OCI-LY1 (cell line): ENCODE results near the gene OSGEPL1.

ENCODE experiments used
- H2AFZ ChIP-seq: fragments of 200-600 bp; sonication (generic), shearing (Covaris generic); 2 replicates; pipeline ENCODE4 v1.6.0; 2014; ENCODE audit warnings: antibody characterized with exemption, mild to moderate bottlenecking, low read length
- H3F3A ChIP-seq: fragments of 200-600 bp; sonication (generic), shearing (Covaris generic); 2 replicates; pipeline ENCODE4 v1.6.0; 2014; ENCODE audit warnings: mild to moderate bottlenecking, antibody characterized with exemption, low read length, moderate library complexity; ENCODE audit not compliant: insufficient read depth
- H3K27ac ChIP-seq: fragments of 200-600 bp; sonication (generic); 2 replicates; pipeline ENCODE4 v1.5.1; 2014; ENCODE audit warnings: low read length, mixed run types, mild to moderate bottlenecking, low read depth; ENCODE audit not compliant: poor library complexity, severe bottlenecking
- H3K27me3 ChIP-seq: fragments of 200-600 bp; sonication (generic); 2 replicates; pipeline ENCODE4 v1.6.0; 2014; ENCODE audit warnings: antibody characterized with exemption, mild to moderate bottlenecking, low read length, moderate library complexity; ENCODE audit not compliant: insufficient read depth
- H3K36me3 ChIP-seq: fragments of 200-600 bp; sonication (generic); 2 replicates; pipeline ENCODE4 v1.6.1; 2014; ENCODE audit warnings: mild to moderate bottlenecking, antibody characterized with exemption, low read length, moderate library complexity, mixed read lengths; ENCODE audit not compliant: insufficient read depth
- H3K4me1 ChIP-seq: fragments of 200-600 bp; sonication (generic); 2 replicates; pipeline ENCODE4 v1.5.1; 2014; ENCODE audit warnings: mild to moderate bottlenecking, low read length, moderate library complexity; ENCODE audit not compliant: insufficient read depth, severe bottlenecking
- H3K4me2 ChIP-seq: fragments of 200-600 bp; sonication (generic), shearing (Covaris generic); 2 replicates; pipeline ENCODE4 v1.6.1; 2014; ENCODE audit warnings: low read length
- H3K4me3 ChIP-seq: fragments of 200-600 bp; sonication (generic); 2 replicates; pipeline ENCODE4 v1.5.1; 2014; ENCODE audit warnings: low read length, low read depth, mild to moderate bottlenecking, mixed read lengths; ENCODE audit not compliant: poor library complexity, severe bottlenecking
- H3K79me2 ChIP-seq: fragments of 200-600 bp; shearing (Covaris generic); 2 replicates; pipeline ENCODE4 v1.6.1; 2016; ENCODE audit warnings: mixed run types, low read length, mixed read lengths; ENCODE audit not compliant: insufficient read depth
- H3K9ac ChIP-seq: fragments of 200-600 bp; sonication (generic), shearing (Covaris generic); 2 replicates; pipeline ENCODE4 v1.6.1; 2014; ENCODE audit warnings: mild to moderate bottlenecking, low read length, mixed read lengths
- H3K9me2 ChIP-seq: fragments of 200-600 bp; sonication (generic), shearing (Covaris generic); 2 replicates; pipeline ENCODE4 v1.6.1; 2014; ENCODE audit warnings: low read depth, mild to moderate bottlenecking, low read length, mixed read lengths
- H3K9me3 ChIP-seq: fragments of 200-600 bp; shearing (Covaris generic); 2 replicates; pipeline ENCODE4 v1.6.1; 2014; ENCODE audit warnings: low read length, mixed read lengths
- H4K20me1 ChIP-seq: fragments of 200-600 bp; sonication (generic), shearing (Covaris generic); 2 replicates; pipeline ENCODE4 v1.6.0; 2016; ENCODE audit warnings: mild to moderate bottlenecking, low read length; ENCODE audit not compliant: insufficient read depth
- CTCF ChIP-seq: fragments of 200-600 bp; sonication (generic), shearing (Covaris generic); IDR thresholded peaks from 2 replicates; pipeline ENCODE4 v1.5.1; 2017; ENCODE audit warnings: mild to moderate bottlenecking, antibody characterized with exemption, low read length, moderate library complexity, mixed read lengths
- EZH2 ChIP-seq: fragments of 200-600 bp; sonication (generic), shearing (Covaris generic); IDR thresholded peaks from 2 replicates; pipeline ENCODE4 v1.8.0; 2017; ENCODE audit warnings: borderline replicate concordance, mixed run types, mild to moderate bottlenecking, antibody characterized with exemption, low read length, moderate library complexity, mixed read lengths

Gene OSGEPL1

DNA sequence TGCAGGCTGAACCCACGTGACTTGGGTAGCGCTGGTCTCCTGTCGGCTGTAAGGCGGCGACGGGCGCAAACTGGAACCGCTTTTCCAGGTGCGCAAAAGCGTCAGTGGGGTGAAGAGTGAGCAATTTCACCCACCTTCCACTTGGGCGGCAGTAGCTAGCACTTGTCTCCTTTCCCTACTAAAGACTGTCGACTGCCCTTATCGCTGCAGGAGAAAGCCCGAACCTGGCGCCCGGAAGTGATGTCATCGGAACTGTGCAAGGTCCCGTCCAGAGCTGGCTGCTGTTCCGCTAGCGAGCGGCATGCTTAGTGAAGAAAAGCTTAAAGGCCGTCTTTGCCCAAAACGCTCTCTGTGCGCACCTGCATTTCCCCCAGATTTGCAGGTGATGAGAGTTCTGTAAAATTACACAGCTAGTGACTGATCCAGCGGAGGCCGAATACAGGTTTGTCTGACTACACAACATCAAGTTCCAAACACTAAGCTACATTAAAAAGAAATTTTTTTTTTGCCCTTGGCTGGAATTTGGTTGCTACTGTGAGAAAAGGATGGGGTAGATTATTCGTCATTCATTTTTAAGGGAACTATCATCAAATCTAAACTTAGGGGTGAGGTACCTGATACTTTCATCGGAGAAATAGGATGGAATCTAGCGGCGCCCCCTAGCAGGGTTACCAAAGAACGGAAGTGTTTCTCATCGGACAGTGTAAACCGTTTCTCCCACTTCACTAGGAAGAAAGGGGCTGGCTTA lies at the start of gene OSGEPL1:
TSS of gene OSGEPL1 (minus strand) at position 242 of the 748 bp plus-strand sequence. CDS start 1,152 bp downstream, outside the sequence.
- Histone ChIP-seq H3K9me3 (no peaks in the 10 kb centered on the region), H4K20me1 (no peaks in the 10 kb centered on the region), H3K27ac (peak within 1 kb of the TSS; percentile 97), H3K36me3 (peaks cover 10% of the 10 kb centered on the region; the same call in 1 of the 2 replicates), H3K9ac (peak within 1 kb of the TSS; percentile 98), H3K27me3 (no peaks in the 10 kb centered on the region), H2AFZ (peak within 1 kb of the TSS; percentile 90), H3K4me1 (peaks cover 23% of the 10 kb centered on the region), H3K79me2 (no peaks in the 10 kb centered on the region), H3F3A (0 out of 2 replicates have a peak, but pooled peaks cover 7% of the 10 kb centered on the region), H3K9me2 (no peaks in the 10 kb centered on the region), H3K4me3 (peak within 1 kb of the TSS; percentile 80), H3K4me2 (peak within 1 kb of the TSS; percentile 88)
- TF ChIP-seq EZH2 (no peak), CTCF (peak; percentile 73)

GRCh38 chr2:189803431-189803830 lies 40.8 kb upstream of the OSGEPL1 start:
- Histone ChIP-seq H3K4me2 (no peak overlapping the region), H4K20me1 (no peaks in the 10 kb centered on the region), H3K27me3 (no peaks in the 10 kb centered on the region), H3K9me2 (no peaks in the 10 kb centered on the region), H3K4me1 (no peaks in the 10 kb centered on the region), H3F3A (no peaks in the 10 kb centered on the region), H3K9ac (no peak overlapping the region), H3K9me3 (no peaks in the 10 kb centered on the region), H3K27ac (no peak overlapping the region), H3K36me3 (peaks cover 70% of the 10 kb centered on the region), H3K4me3 (no peak overlapping the region), H2AFZ (no peak overlapping the region), H3K79me2 (peaks cover 3% of the 10 kb centered on the region; the same call in 1 of the 2 replicates)
- TF ChIP-seq EZH2 (no peak), CTCF (no peak)

DNA sequence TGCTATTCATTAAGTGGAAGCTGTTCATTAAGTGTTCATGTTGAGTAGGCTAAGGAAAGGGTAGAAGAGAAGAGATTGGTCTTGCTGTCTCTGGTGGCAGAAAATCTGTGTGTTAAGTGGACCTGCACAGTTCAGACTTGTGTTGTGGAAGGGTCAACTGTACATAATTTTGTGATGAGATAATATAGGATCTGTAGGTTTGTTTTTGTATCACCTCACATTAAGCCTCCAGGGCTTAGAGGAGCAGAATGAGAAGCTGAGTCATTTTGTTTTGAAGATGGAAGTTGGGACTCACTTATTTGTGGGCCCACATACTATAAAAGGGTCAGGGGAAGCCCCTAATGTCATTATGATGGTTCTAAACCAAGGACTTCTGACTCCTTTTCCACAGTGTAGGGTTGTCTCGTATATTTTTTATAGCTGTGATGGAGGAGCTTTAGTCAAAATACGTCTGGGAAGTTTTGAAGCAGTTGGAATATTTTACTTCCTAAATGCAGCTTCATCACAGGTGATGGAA lies 39.9 kb upstream of the OSGEPL1 start:
- Histone ChIP-seq H3K9ac (no peak overlapping the region), H3K9me3 (no peaks in the 10 kb centered on the region), H3K9me2 (no peaks in the 10 kb centered on the region), H4K20me1 (no peaks in the 10 kb centered on the region), H3K27ac (no peak overlapping the region), H3K36me3 (peaks cover 70% of the 10 kb centered on the region), H3K27me3 (no peaks in the 10 kb centered on the region), H3F3A (no peaks in the 10 kb centered on the region), H3K4me3 (no peak overlapping the region), H3K4me1 (no peaks in the 10 kb centered on the region), H2AFZ (no peak overlapping the region), H3K4me2 (no peak overlapping the region), H3K79me2 (peaks cover 3% of the 10 kb centered on the region; the same call in 1 of the 2 replicates)
- TF ChIP-seq EZH2 (no peak), CTCF (no peak)
